Activated CD8-positive, alpha-beta memory T cell treated with anti-CD3 and anti-CD28 coated beads for 48 hours (primary cell): Measurements from ENCODE around the gene ZNF320.
"Not testable (repeated sequence)": the region's sequence is repeated elsewhere in the genome, so short reads cannot be mapped to it uniquely, and the experiment has no call there.

Experiments
- DNase-seq, 3 experiments: peaks; one replicate each; pipeline ENCODE4 v3.0.0-alpha.2; 2020; ENCODE audit warnings: low read depth in 2 of 3, low spot score in 2 of 3

The ZNF320 gene

GRCh38 chr19:52897138-52897935 is at the start of gene ZNF320:
ZNF320 (minus strand) TSS chr19:52897635; CDS start chr19:52890255, 7,380 bp downstream.
- peak; percentile 69 to 72 (median 71) for DNase-seq

- no peak for DNase-seq
Measured at GRCh38 chr19:52946322-52947310, 49.2 kb upstream of the ZNF320 start.

GRCh38 chr19:52945652-52946321 is 48.4 kb upstream of the ZNF320 start:
- no peak for DNase-seq

- not testable (repeated sequence) for DNase-seq
Measured at GRCh38 chr19:52944703-52945493, 47.5 kb upstream of the ZNF320 start.

- DNase-seq = no peak
Measured at GRCh38 chr19:52943884-52944643, 46.6 kb upstream of the ZNF320 start.

GRCh38 chr19:52943134-52943883 is 45.9 kb upstream of the ZNF320 start:
- no peak for DNase-seq

GRCh38 chr19:52942386-52943133 is 45.1 kb upstream of the ZNF320 start:
- DNase-seq = peak; percentile 76 to 79 (median 77)

- DNase-seq = no peak
Measured at GRCh38 chr19:52941941-52942385, 44.5 kb upstream of the ZNF320 start.

- not testable (repeated sequence) for DNase-seq
Measured at GRCh38 chr19:52941523-52941922, 44.1 kb upstream of the ZNF320 start.

GRCh38 chr19:52940905-52941304 is 43.5 kb upstream of the ZNF320 start:
- not testable (repeated sequence) for DNase-seq

- no peak for DNase-seq
Measured at GRCh38 chr19:52938761-52939160, 41.3 kb upstream of the ZNF320 start.

GRCh38 chr19:52936954-52937325 is 39.5 kb upstream of the ZNF320 start:
- DNase-seq = no peak

GRCh38 chr19:52936151-52936953 is 38.9 kb upstream of the ZNF320 start:
- no peak for DNase-seq

GRCh38 chr19:52935434-52935833 is 38.0 kb upstream of the ZNF320 start:
- DNase-seq = no peak

- DNase-seq = not testable (repeated sequence)
Measured at GRCh38 chr19:52924641-52925040, 27.2 kb upstream of the ZNF320 start.

- no peak for DNase-seq
Measured at GRCh38 chr19:52923778-52924593, 26.6 kb upstream of the ZNF320 start.
